Measurements from ENCODE around the gene EMILIN1. TPM values are rescaled to one million over a fixed set of nuclear protein-coding genes. Genes with fewer than 3 reads are reported as not detected.

Gene EMILIN1
- total and polyA plus RNA-seq, 2 of the 8 experiments (the other 6 are each of a cell fraction or from before 2014, with no cell fraction given), result 1.9 to 3.0 TPM

DNA sequence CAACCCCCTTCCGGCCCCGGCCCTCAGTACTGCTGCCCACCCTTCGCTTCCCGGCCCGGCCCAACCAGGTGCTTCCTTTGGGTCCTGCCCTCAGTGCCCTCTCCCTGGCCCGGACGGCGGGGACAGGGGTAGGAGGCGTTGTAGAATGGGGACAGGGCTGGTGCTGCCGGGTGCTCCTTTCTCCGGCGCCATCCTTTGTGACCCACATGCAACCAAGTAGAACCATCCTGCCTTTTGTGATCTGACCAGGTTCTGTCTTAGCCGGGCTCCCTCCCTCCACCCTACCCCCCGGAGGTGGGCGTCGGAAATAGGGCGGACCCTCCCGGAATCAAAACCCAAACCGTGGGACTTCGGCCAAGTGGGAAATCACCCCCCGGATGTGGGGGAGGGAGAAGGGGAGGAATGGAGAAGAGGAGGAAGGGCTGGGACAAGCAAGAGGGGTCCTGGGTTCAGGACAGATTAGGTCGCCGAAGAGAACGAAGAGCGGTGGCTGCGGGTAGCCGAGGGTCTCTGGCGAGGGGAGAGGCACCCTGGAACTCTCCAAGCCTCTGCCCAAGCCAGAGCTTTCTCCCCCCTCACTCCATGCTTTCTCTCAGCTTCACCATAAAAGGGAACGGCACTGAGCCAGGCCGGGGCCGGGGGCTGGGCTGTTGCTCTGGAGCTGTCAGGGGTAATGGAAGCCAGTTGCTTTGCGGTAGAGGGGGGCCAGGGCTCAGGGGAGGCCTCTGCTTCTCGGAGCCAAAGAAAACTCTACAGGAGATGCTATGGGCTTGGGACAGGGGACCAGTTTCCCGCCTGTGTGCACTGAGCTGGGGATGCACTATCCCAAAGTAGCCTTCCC is 6.2 kb upstream of the EMILIN1 start:
- WGBS, 2 experiments (ENCODE audit: extremely low coverage in 1 of 2, insufficient coverage in 1 of 2, insufficient read length in 1 of 2, insufficient replicate concordance in 2 of 2, low coverage in 1 of 2, low lambda C conversion rate in 2 of 2, missing lambda C conversion rate in 1 of 2), result 4% methylated on average over 30 of the region's 34 CpGs; no CpG with 5 or more reads in 1 of the 2 experiments
- POLR2A ChIA-PET (ENCODE audit: partially characterized antibody), result interaction anchor here (0.6 to 18.5 kb wide), 12 partner anchors 11 to 145 kb away, joined by 3 to 441 read pairs (median 4); partner anchors contain the start of genes ABHD1, AGBL5, CAD and TMEM214
- peak in 1 of 2 experiments; percentile 67 for DNase-seq (ENCODE audit: low read depth in 1 of 2, low spot score in 2 of 2)
- TF ChIP-seq YY1 (IDR thresholded peaks at IDR 0.05; ENCODE audit: low read depth, low read length), result no peak
- no peak for TF ChIP-seq CHD2 (IDR thresholded peaks at IDR 0.05; ENCODE audit: low read length)
- TF ChIP-seq KDM5A (IDR thresholded peaks at IDR 0.05; ENCODE audit: low read length), result no peak
- no peak for TF ChIP-seq TEAD4 (IDR thresholded peaks at IDR 0.05; ENCODE audit: low read depth, low read length)
- no peak for TF ChIP-seq FOSL1 (IDR thresholded peaks at IDR 0.05; ENCODE audit: insufficient read depth, low read depth, low read length)
- TF ChIP-seq, protein P1, sequence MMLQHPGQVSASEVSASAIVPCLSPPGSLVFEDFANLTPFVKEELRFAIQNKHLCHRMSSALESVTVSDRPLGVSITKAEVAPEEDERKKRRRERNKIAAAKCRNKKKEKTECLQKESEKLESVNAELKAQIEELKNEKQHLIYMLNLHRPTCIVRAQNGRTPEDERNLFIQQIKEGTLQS (IDR thresholded peaks at IDR 0.05; ENCODE audit: insufficient read depth, low read depth, low read length), result no peak
- no peak; a peak in 1 of 3 replicates for TF ChIP-seq POLR2A (IDR thresholded peaks at IDR 0.05; ENCODE audit: control extremely low read depth in 1 of 2, low read depth in 2 of 2, low read length in 2 of 2)
- no peak for TF ChIP-seq RXRA (IDR thresholded peaks at IDR 0.05; ENCODE audit: insufficient read depth, low read depth, low read length)
- no peak for TF ChIP-seq JUND (IDR thresholded peaks at IDR 0.05; ENCODE audit: low read length)

More for the DNA sequence above, 6.2 kb upstream of the EMILIN1 start:
- Histone ChIP-seq H3K9ac (replicated peaks in 1 of 4; ENCODE audit: extremely low read depth in 1 of 4, low read depth in 3 of 4, low read length in 3 of 4) (peak overlapping the region in 3 of 4 experiments; percentile 53 to 61 (median 58); a peak in 5 of 7 replicates), H4K91ac (replicated peaks; ENCODE audit: insufficient read length, low read length) (peak overlapping the region; percentile 70), H4K20me1 (replicated peaks in 1 of 2; ENCODE audit: control insufficient read depth in 1 of 2, insufficient read depth in 2 of 2, low read length in 2 of 2) (peaks cover 0 to 6% of the 10 kb centered on the region in 2 experiments), H2BK120ac (replicated peaks; ENCODE audit: low read depth, low read length) (no peak overlapping the region), H3K4me3 (ENCODE audit: extremely low read depth in 1 of 4, insufficient read depth in 2 of 4, low read depth in 3 of 4, low read length in 4 of 4) (peak overlapping the region; percentile 82 to 99 (median 93)), H4K8ac (ENCODE audit: extremely low read depth, insufficient read depth, low read length) (peak overlapping the region; percentile 43; the same call in 1 of the 2 replicates), H3K18ac (ENCODE audit: extremely low read depth, low read length) (peak overlapping the region; percentile 83; the same call in 1 of the 2 replicates), H3K23ac (ENCODE audit: insufficient read length) (no peak overlapping the region), H2AFZ (ENCODE audit: low read length) (no peak overlapping the region), H3K79me2 (ENCODE audit: control insufficient read depth in 1 of 2, insufficient read depth in 2 of 2, low read length in 2 of 2) (peaks cover 0 to 12% of the 10 kb centered on the region in 2 experiments; a peak in 3 of 4 replicates), H3K9me3 (ENCODE audit: insufficient read depth in 2 of 2, low read depth in 1 of 2, low read length in 1 of 2) (no peaks in the 10 kb centered on the region), H3K36me3 (ENCODE audit: control insufficient read depth in 2 of 4, insufficient read depth in 4 of 4, low read length in 3 of 4) (peaks cover 10 to 27% (median 16%) of the 10 kb centered on the region in 4 experiments; a peak in 7 of 8 replicates), H2AK5ac (ENCODE audit: low read depth, low read length) (no peak overlapping the region), H3K56ac (replicated peaks; ENCODE audit: insufficient read length, low read depth, low read length) (peak overlapping the region; percentile 18), H3K79me1 (ENCODE audit: low read depth, low read length) (peaks cover 12% of the 10 kb centered on the region; the same call in 1 of the 2 replicates), H3K14ac (ENCODE audit: insufficient read length) (no peak overlapping the region), H3K4me1 (replicated peaks in 1 of 4; ENCODE audit: control insufficient read depth in 3 of 4, insufficient read depth in 4 of 4, low read length in 3 of 4) (peaks cover 0 to 7% (median 4%) of the 10 kb centered on the region in 4 experiments; a peak in 5 of 7 replicates), H3K23me2 (ENCODE audit: low read depth, low read length) (peaks cover 14% of the 10 kb centered on the region; the same call in 1 of the 2 replicates), H4K5ac (ENCODE audit: insufficient read length, low read depth, low read length) (peak overlapping the region; percentile 51), H2BK15ac (ENCODE audit: low read length) (no peak overlapping the region), H3K27me3 (replicated peaks in 1 of 4; ENCODE audit: control insufficient read depth in 3 of 4, extremely low read depth in 1 of 4, insufficient read depth in 3 of 4, low read length in 3 of 4) (0 out of 7 replicates have a peak, but pooled peaks cover 0 to 3% (median 0%) of the 10 kb centered on the region in 4 experiments), H2BK20ac (ENCODE audit: low read length) (no peak overlapping the region), H3K4me2 (ENCODE audit: insufficient read depth in 1 of 2, low read depth in 2 of 2, low read length in 2 of 2) (peak overlapping the region; percentile 85 to 99), H2BK12ac (ENCODE audit: low read depth, low read length) (no peak overlapping the region), H2BK5ac (ENCODE audit: low read depth, low read length) (peak overlapping the region; percentile 66; the same call in 1 of the 2 replicates), H3K4ac (replicated peaks; ENCODE audit: insufficient read length, low read depth, low read length) (peak overlapping the region; percentile 27), H3K27ac (ENCODE audit: low read depth, low read length) (peak overlapping the region; percentile 11; the same call in 1 of the 2 replicates)
- FAIRE-seq, result no peak
- CTCF ChIA-PET (ENCODE audit: partially characterized antibody), result interaction anchor here (0.8 to 2.7 kb wide), 12 partner anchors 9 to 169 kb away, joined by 3 to 20 read pairs (median 6); partner anchors contain the start of genes KHK and PREB

All from H1 (cell line).